HTR-8/SVneo (cell line): ENCODE measurements around the gene UBA7.

Experiments used
- DNase-seq: peaks from one replicate; pipeline ENCODE4 v3.0.0; 2011; ENCODE audit warnings: low spot score, mixed read lengths; ENCODE audit not compliant: insufficient read length
- FAIRE-seq: peaks from 2 replicates; lab custom pipeline; 2011; peaks lifted over from hg19 to GRCh38; lab: Jason Lieb, UNC

The UBA7 gene

GRCh38 chr3:49806850-49807249 is 6.9 kb downstream of the UBA7 start:
- DNase-seq (no peak), FAIRE-seq (no peak)

GRCh38 chr3:49805897-49806701 is 7.7 kb downstream of the UBA7 start:
- DNase-seq (no peak), FAIRE-seq (no peak)

- DNase-seq (no peak), FAIRE-seq (no peak)
Measured at GRCh38 chr3:49805367-49805782, 8.4 kb downstream of the UBA7 start.

GRCh38 chr3:49804141-49805041 is 9.4 kb downstream of the UBA7 start:
- no peak for FAIRE-seq
- DNase-seq: no peak

GRCh38 chr3:49803465-49804140 is 10.2 kb downstream of the UBA7 start:
- DNase-seq (no peak), FAIRE-seq (no peak)

GRCh38 chr3:49802719-49803464 is 10.9 kb downstream of the UBA7 start, which contains the start of gene INKA1:
Gene INKA1 (plus strand): TSS chr3:49803261. CDS start chr3:49803393, 132 bp downstream.
- no peak for FAIRE-seq
- DNase-seq: peak; percentile 83

- FAIRE-seq (no peak), DNase-seq (no peak)
Measured at GRCh38 chr3:49801160-49801559, 12.6 kb downstream of the UBA7 start.

- FAIRE-seq: peak; percentile 54
Measured at GRCh38 chr3:49799761-49800160, 14.0 kb downstream of the UBA7 start, which contains the start of gene CDHR4. Gene CDHR4 (minus strand): TSS chr3:49799873. CDS start chr3:49799812, 61 bp downstream.

GRCh38 chr3:49799105-49799504 is 14.6 kb downstream of the UBA7 start:
- no peak for DNase-seq
- FAIRE-seq: peak; percentile 26

More at GRCh38 chr3:49799761-49800160, 14.0 kb downstream of the UBA7 start, which contains the start of gene CDHR4:
- DNase-seq: peak; percentile 76

GRCh38 chr3:49794926-49795905 is 18.5 kb downstream of the UBA7 start:
- no peak for DNase-seq
- FAIRE-seq: no peak

GRCh38 chr3:49794431-49794830 is 19.3 kb downstream of the UBA7 start:
- DNase-seq (no peak), FAIRE-seq (no peak)

GRCh38 chr3:49793486-49794085 is 20.2 kb downstream of the UBA7 start:
- FAIRE-seq (no peak), DNase-seq (no peak)

GRCh38 chr3:49792371-49793150 is 21.2 kb downstream of the UBA7 start:
- FAIRE-seq (peak; percentile 31), DNase-seq (no peak)

GRCh38 chr3:49791571-49791970 is 22.2 kb downstream of the UBA7 start:
- FAIRE-seq (peak; percentile 4), DNase-seq (no peak)

- FAIRE-seq (peak; percentile 91), DNase-seq (peak; percentile 91)
Measured at GRCh38 chr3:49790626-49791411, 22.9 kb downstream of the UBA7 start.

GRCh38 chr3:49788056-49788455 is 25.7 kb downstream of the UBA7 start:
- no peak for FAIRE-seq
- DNase-seq: no peak
